Activated CD4-positive, CD25-positive, alpha-beta regulatory T cell (primary cell): Measurements from ENCODE around the gene FYN.

Experiments used
- DNase-seq, 4 experiments: peaks; one replicate each; lab custom pipeline; 2025; lab: John Stamatoyannopoulos, UW

Gene FYN

DNA sequence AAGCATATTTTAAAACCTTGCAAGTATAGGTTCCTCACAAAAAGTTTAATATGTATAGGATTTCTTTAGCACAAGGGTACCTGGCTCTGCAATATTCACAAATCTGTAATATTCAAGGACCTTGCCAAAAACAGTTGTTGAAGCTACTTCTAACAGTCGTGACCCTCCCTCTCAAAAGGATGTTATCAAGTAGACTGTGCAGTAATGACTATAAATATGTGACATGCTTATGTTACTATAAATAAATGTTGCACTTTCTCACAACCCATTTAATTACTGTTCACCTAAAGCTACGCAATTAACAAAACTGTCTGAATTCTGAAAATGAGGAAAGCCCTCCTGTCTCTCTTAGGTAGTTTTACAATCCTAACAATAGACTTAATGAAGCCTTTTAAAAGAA is 41.8 kb downstream of the FYN start:
- no peak for DNase-seq

DNA sequence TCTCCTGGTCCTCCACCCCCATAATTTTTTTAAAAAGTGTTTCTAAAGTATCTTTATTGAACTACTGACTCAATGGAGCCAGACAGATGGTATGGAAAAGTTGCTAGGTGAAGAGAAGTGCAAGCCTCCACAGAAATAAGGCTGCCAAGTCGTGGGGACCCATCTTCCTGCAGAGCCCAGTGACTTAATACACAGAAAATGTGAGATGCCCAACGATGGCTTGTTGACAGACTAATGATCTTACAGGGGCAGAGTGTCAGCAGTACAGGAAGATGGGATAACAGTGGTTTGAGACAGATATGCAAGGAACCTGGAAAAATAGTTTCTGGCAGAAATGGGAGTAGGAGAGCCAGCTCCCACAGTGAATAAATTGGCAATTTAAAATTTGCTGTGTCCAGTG is 43.3 kb downstream of the FYN start:
- DNase-seq = no peak

GRCh38 chr6:111829581-111829980 is 43.7 kb downstream of the FYN start:
- no peak for DNase-seq

DNA sequence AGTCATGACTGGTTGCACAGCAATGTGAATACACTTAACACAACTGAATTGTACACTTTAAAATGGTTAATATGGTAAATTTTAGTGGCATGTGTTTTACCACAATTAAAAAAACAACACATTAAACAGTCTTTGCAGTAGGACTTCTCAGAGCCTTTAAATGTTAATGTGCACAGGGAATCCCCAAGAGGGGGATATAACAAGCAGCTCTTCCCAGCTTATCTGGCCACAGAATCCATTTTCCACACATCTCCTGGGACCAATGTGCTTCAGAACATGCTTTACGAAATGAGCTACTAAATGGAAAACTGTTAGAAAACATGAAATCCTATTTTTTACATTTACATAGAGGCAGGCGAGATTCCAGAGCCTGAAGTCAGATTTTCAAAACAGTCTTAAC is 44.4 kb downstream of the FYN start:
- no peak for DNase-seq

GRCh38 chr6:111825439-111826086 is 47.7 kb downstream of the FYN start:
- no peak for DNase-seq

- no peak for DNase-seq
These were observed 48.5 kb downstream of the FYN start for GRCh38 chr6:111824608-111825337.

DNA sequence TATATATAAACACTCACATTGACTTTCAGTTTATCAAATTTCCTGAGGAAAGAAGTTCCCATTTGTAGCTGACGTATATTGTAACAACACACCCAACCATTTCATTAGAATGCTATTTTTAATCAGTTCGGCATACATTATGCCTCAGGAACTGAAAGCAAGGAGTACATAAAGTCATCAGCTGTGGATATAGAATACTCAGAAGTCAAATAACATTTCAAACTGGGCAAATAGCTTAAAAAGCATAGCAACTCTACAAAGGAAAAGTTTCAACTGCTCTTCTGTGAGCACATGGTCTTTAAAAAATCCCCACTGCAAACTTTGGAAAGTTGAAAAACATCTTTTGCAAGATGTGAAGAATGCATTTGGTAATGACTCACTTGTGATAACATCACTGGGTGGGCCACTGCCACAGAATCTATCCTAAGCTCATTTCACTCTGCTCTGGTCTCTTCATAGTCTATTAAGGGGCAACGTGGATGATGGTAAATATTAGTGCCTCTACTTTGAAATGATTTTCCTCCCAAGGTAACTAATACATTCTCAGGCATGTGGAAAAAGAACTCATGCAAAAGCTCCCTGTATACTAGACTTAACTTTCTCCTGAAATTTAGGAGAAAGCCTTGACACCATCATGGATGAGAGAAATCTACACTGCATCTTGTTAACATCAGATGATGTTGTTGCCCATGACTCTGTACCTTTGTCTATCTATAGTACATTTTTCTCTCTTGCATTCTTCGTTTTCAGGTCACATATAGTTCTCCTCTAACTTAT is 49.2 kb downstream of the FYN start:
- DNase-seq = no peak

- no peak for DNase-seq
These were observed 50.2 kb downstream of the FYN start for GRCh38 chr6:111823012-111823411.

DNA sequence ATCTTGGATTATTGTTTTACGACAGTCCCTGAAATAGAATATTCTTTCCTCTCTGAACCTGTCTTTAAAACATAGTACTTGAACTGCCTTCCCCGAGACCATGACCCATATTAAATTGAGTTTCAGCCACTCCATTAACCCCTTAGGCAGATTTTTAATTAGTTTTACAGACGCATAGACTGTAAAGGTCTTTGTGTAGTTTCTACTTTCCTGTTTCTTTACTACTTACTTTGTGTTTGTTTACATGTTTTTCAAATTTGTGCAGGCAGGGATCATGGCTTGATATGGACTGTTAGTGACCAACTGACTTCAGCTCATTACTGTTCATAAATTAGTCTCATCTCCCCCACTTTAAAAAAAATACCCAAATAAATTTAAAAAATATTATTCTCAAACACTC is 53.8 kb downstream of the FYN start:
- no peak for DNase-seq

DNA sequence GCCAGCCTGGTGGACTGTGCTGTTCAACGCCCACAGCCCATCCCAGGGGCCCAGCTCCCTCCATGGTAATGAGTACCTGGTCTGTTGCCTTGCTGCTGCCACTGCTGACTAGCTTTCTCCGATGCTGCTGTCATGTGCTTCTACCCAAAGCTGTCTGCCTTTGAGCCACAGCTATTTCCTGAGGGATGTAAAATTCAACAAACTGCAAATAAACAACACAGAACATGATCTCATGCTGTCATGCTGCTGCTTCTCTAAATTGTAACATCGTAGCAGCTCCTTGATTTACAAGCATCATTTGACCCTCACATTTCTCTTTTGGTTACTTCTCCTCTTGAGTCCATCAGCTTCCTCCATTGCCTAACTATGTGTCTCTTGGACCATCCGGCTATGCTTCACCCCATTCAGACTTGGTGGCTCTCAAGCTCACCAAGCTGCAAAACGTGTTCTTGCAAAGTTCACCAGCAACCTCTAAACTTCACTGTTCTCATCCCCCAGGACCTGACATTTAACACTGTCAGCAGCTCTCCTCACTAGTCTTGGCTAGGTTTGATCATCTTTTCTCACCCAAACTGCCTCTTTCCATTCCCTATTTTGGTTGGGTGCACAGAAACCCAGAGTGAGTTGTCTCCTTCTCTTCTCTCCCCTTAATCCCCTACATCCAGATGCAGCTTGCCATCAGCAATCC is 54.6 kb downstream of the FYN start:
- no peak for DNase-seq

DNA sequence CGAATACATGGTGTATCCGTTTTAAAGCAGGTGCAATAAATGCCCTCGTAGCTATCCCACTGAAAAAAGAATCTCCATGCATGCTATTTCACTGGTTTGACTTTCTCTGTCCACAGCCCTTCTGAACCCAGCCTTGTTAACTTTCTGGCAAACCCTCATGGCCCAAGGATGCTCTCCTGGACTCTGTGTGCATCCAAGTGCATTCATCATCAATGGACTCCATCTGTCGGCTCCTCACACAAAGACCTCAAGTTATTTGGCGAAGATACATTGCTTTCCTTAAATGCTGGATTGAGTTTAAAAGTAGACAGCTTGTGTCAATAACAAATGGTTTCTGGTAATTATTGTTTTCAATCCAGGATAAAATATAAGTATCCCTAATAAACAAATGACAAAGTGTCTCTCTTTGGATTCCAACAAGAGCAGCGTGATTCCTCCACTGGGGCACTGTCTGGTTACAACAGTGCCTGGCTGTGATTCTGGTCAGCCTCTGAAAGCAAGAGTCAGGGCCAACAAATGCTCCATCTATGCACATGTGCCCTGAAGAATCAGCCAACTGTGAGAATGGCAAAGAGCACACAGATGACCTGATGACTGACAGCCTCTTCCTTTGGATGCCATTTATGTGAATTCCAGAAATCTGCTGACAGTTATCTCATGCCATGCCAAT is 55.7 kb downstream of the FYN start:
- no peak for DNase-seq

- DNase-seq = no peak
These were observed 59.5 kb downstream of the FYN start for GRCh38 chr6:111813677-111814310.

GRCh38 chr6:111813237-111813636 is 60.0 kb downstream of the FYN start:
- no peak for DNase-seq

GRCh38 chr6:111812060-111813038 is 60.9 kb downstream of the FYN start:
- DNase-seq = no peak

GRCh38 chr6:111810294-111811131 is 62.7 kb downstream of the FYN start:
- DNase-seq = no peak

GRCh38 chr6:111809766-111810165 is 63.5 kb downstream of the FYN start:
- no peak for DNase-seq

- DNase-seq = no peak
These were observed 64.0 kb downstream of the FYN start for GRCh38 chr6:111809264-111809663.

GRCh38 chr6:111808493-111808892 is 64.8 kb downstream of the FYN start:
- DNase-seq = no peak
